Neural cell (in vitro differentiated cells): ENCODE measurements around the gene CDA. TPM values are rescaled to one million over a fixed set of nuclear protein-coding genes. Genes with fewer than 3 reads are reported as not detected.

Source experiments
- H2AFZ ChIP-seq: fragments of 200-600, 300-800 bp; sonication (generic), shearing (Covaris generic); 2 replicates; pipeline ENCODE4 v1.6.0; 2014; ENCODE audit warnings: low read depth, mild to moderate bottlenecking, antibody characterized with exemption, low read length, moderate library complexity
- H3F3A ChIP-seq: fragments of 200-600 bp; shearing (Covaris generic); 2 replicates; pipeline ENCODE4 v1.6.1; 2016; ENCODE audit warnings: mild to moderate bottlenecking, moderate library complexity, mixed read lengths, antibody characterized with exemption, low read length; ENCODE audit not compliant: insufficient read depth, poor library complexity, severe bottlenecking
- H3K27ac ChIP-seq: fragments of 200-600, 300-800 bp; sonication (generic), shearing (Covaris generic); 2 replicates; pipeline ENCODE4 v1.5.1; 2014; ENCODE audit warnings: mild to moderate bottlenecking, low read length, moderate library complexity
- H3K27me3 ChIP-seq: fragments of 300-800, 200-600 bp; sonication (generic), shearing (Covaris generic); 2 replicates; pipeline ENCODE4 v1.6.0; 2014; ENCODE audit warnings: mild to moderate bottlenecking, low read depth, low read length, moderate library complexity; ENCODE audit not compliant: insufficient read depth
- H3K36me3 ChIP-seq: fragments of 300-800, 200-600 bp; sonication (generic), shearing (Covaris generic); 2 replicates; pipeline ENCODE4 v1.5.1; 2014; ENCODE audit warnings: mild to moderate bottlenecking, antibody characterized with exemption, low read length, moderate library complexity; ENCODE audit not compliant: insufficient read depth
- H3K4me2 ChIP-seq: fragments of 300-800, 200-600 bp; sonication (generic), shearing (Covaris generic); 2 replicates; pipeline ENCODE4 v1.6.0; 2014; ENCODE audit warnings: mild to moderate bottlenecking, low read length
- H3K4me3 ChIP-seq: fragments of 300-800, 200-600 bp; sonication (generic), shearing (Covaris generic); 2 replicates; pipeline ENCODE4 v1.5.1; 2014; ENCODE audit warnings: mild to moderate bottlenecking, low read length, moderate library complexity
- H3K79me2 ChIP-seq: fragments of 200-600 bp; shearing (Covaris generic); replicated peaks from 2 replicates; pipeline ENCODE4 v1.6.0; 2014; ENCODE audit warnings: mild to moderate bottlenecking, low read length, moderate library complexity; ENCODE audit not compliant: insufficient read depth
- H3K9ac ChIP-seq: fragments of 300-800, 200-600 bp; sonication (generic), shearing (Covaris generic); 2 replicates; pipeline ENCODE4 v1.6.1; 2016; ENCODE audit warnings: mild to moderate bottlenecking, low read length, mixed read lengths
- H3K9me2 ChIP-seq: fragments of 200-600 bp; shearing (Covaris generic); 2 replicates; pipeline ENCODE4 v1.6.1; 2016; ENCODE audit warnings: mild to moderate bottlenecking, low read length, mixed read lengths; ENCODE audit not compliant: insufficient read depth
- H3K9me3 ChIP-seq: fragments of 200-600, 300-800 bp; sonication (generic), shearing (Covaris generic); 2 replicates; pipeline ENCODE4 v1.6.1; 2016; ENCODE audit warnings: mild to moderate bottlenecking, mixed run types, low read length, moderate library complexity, mixed read lengths
- H4K20me1 ChIP-seq: fragments of 200-600 bp; shearing (Covaris generic); 2 replicates; pipeline ENCODE4 v1.6.1; 2016; ENCODE audit warnings: mild to moderate bottlenecking, mixed run types; ENCODE audit not compliant: insufficient read depth
- EP300 ChIP-seq: fragments of 450-650 bp; conservative IDR thresholded peaks from 2 replicates; pipeline ENCODE4 v1.6.1; 2014; ENCODE audit warnings: antibody characterized with exemption, mild to moderate bottlenecking, moderate library complexity; ENCODE audit not compliant: poor library complexity, severe bottlenecking
- EZH2 ChIP-seq: fragments of 200-600, 300-800 bp; shearing (Covaris generic), sonication (generic); IDR thresholded peaks from 2 replicates; pipeline ENCODE4 v1.6.1; 2014; ENCODE audit warnings: antibody characterized with exemption, low read length, borderline replicate concordance, mild to moderate bottlenecking; ENCODE audit not compliant: insufficient read depth, poor library complexity, severe bottlenecking
- MXI1 ChIP-seq: fragments of 450-650 bp; conservative IDR thresholded peaks from 2 replicates; pipeline ENCODE4 v1.6.1; 2014; ENCODE audit warnings: antibody characterized with exemption, mild to moderate bottlenecking; ENCODE audit not compliant: poor library complexity, severe bottlenecking
- POLR2AphosphoS5 ChIP-seq: IDR thresholded peaks from 2 replicates; pipeline ENCODE4 v1.6.1; 2012
- RAD21 ChIP-seq: fragments of 450-650 bp; conservative IDR thresholded peaks from 2 replicates; pipeline ENCODE4 v1.6.1; 2014; ENCODE audit warnings: antibody characterized with exemption, mild to moderate bottlenecking, moderate library complexity
- SMC3 ChIP-seq: fragments of 450-650 bp; conservative IDR thresholded peaks from 2 replicates; pipeline ENCODE4 v1.6.1; 2014; ENCODE audit warnings: antibody characterized with exemption, mild to moderate bottlenecking, moderate library complexity; ENCODE audit not compliant: poor library complexity
- TAF1 ChIP-seq: IDR thresholded peaks from 2 replicates; pipeline ENCODE4 v1.6.1; 2012; ENCODE audit warnings: low read depth
- polyA plus RNA-seq: library from polyadenylated mRNA; depleted of rRNA; stranded (reverse); fragments of >200 nt; gene quantifications from 2 replicates; pipeline ENCODE4 v1.2.3, GENCODE V29; 2014
- TF ChIP-seq, protein P1 (sequence below): fragments of 450-650 bp; IDR thresholded peaks from 2 replicates; pipeline ENCODE4 v1.5.1; 2014; ENCODE audit warnings: antibody characterized with exemption, mild to moderate bottlenecking, moderate library complexity; ENCODE audit not compliant: poor library complexity, severe bottlenecking
- TF ChIP-seq, protein P2 (sequence below): IDR thresholded peaks from 2 replicates; pipeline ENCODE4 v1.6.1; 2012; ENCODE audit warnings: borderline replicate concordance

Gene CDA
- polyA plus RNA-seq, 1 donor from 2014 or later: not detected

DNA sequence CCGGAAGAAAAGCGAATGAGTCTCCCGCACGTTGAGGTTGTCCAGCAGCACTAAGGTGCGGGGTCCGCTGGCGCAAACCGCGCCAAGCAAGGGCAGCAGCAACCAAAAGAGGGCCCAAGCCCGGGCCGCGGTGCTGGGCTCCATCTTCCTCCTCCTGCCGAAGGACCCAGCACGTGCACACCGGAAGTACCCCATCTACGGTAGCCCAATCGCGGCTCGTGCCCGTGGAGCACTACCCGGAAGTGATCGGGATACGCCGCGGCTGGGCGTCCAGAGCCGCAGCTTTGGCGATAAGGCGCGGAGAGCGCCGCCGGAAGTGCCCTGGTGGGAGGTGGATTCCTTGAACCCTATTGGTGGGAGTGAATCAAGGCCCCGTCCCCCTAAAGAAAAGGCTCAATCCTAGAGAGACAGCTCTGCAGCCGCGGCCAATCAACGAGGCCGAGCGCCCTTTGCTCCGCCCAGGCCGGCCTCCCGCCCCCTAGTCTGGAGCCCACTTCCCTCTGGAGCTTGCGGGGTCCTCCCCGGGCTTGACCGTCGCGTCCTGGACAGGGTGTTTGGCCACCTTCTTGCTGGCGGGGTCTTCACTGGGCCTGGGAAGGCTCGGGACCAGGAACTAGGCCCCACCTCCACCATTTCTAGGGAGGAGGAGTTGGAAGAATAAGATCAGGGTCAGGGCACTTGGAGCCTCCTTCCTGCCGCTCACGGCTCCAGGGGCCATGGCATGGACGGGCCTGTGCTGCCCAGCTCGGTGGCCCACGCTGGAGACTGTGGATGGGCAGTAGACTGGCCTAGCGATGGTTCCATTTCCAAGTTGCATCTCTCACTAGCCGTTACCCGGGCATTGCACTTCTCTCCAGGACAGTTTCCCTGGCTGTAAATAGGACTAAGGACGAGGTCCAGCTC, 72.6 kb downstream of the CDA start, which contains the start of gene DDOST:
Gene DDOST (minus strand): TSS at position 163 of the 903 bp plus-strand sequence. CDS start 19 bp downstream, at position 144.
- H4K20me1 ChIP-seq: no peaks in the 10 kb centered on the region
- H3K27me3 ChIP-seq: no peaks in the 10 kb centered on the region
- H3K9ac ChIP-seq: peak within 1 kb of the TSS; percentile 89
- no peaks in the 10 kb centered on the region for H3K9me3 ChIP-seq
- no peaks in the 10 kb centered on the region for H3K9me2 ChIP-seq
- TF ChIP-seq POLR2AphosphoS5 (peak; percentile 61), RAD21 (peak; percentile 38), EP300 (peak; percentile 46), MXI1 (peak; percentile 89), TAF1 (no peak), SMC3 (no peak), EZH2 (no peak)
- TF ChIP-seq, protein P1, sequence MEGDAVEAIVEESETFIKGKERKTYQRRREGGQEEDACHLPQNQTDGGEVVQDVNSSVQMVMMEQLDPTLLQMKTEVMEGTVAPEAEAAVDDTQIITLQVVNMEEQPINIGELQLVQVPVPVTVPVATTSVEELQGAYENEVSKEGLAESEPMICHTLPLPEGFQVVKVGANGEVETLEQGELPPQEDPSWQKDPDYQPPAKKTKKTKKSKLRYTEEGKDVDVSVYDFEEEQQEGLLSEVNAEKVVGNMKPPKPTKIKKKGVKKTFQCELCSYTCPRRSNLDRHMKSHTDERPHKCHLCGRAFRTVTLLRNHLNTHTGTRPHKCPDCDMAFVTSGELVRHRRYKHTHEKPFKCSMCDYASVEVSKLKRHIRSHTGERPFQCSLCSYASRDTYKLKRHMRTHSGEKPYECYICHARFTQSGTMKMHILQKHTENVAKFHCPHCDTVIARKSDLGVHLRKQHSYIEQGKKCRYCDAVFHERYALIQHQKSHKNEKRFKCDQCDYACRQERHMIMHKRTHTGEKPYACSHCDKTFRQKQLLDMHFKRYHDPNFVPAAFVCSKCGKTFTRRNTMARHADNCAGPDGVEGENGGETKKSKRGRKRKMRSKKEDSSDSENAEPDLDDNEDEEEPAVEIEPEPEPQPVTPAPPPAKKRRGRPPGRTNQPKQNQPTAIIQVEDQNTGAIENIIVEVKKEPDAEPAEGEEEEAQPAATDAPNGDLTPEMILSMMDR: peak; percentile 98
- TF ChIP-seq, protein P2, sequence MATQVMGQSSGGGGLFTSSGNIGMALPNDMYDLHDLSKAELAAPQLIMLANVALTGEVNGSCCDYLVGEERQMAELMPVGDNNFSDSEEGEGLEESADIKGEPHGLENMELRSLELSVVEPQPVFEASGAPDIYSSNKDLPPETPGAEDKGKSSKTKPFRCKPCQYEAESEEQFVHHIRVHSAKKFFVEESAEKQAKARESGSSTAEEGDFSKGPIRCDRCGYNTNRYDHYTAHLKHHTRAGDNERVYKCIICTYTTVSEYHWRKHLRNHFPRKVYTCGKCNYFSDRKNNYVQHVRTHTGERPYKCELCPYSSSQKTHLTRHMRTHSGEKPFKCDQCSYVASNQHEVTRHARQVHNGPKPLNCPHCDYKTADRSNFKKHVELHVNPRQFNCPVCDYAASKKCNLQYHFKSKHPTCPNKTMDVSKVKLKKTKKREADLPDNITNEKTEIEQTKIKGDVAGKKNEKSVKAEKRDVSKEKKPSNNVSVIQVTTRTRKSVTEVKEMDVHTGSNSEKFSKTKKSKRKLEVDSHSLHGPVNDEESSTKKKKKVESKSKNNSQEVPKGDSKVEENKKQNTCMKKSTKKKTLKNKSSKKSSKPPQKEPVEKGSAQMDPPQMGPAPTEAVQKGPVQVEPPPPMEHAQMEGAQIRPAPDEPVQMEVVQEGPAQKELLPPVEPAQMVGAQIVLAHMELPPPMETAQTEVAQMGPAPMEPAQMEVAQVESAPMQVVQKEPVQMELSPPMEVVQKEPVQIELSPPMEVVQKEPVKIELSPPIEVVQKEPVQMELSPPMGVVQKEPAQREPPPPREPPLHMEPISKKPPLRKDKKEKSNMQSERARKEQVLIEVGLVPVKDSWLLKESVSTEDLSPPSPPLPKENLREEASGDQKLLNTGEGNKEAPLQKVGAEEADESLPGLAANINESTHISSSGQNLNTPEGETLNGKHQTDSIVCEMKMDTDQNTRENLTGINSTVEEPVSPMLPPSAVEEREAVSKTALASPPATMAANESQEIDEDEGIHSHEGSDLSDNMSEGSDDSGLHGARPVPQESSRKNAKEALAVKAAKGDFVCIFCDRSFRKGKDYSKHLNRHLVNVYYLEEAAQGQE: peak; percentile 52
- H2AFZ ChIP-seq: peak within 1 kb of the TSS; percentile 93
- peak within 1 kb of the TSS; percentile 98 for H3K4me3 ChIP-seq
- peak within 1 kb of the TSS; percentile 100 for H3K4me2 ChIP-seq
- H3K79me2 ChIP-seq: peaks cover 29% of the 10 kb centered on the region
- no peaks in the 10 kb centered on the region for H3K36me3 ChIP-seq
- H3F3A ChIP-seq: no peaks in the 10 kb centered on the region
- peak within 1 kb of the TSS; percentile 80 for H3K27ac ChIP-seq

DNA sequence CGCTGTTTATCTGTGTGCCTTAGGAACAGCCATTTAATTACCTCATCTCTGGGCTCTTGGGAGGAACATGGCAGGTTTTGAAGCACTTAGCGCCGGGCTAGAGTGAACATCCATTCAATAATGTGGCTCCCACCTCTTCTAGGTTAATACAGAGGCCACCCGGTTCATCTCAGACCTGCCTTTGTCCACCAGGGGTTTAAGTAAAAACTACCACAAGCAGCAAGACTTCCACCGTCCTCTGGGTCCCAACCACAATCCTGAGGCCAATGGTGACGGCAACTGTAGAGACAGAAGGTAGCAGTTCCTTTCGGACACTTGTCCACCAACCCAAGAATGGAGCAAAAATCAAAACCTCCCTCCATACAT, 73.2 kb downstream of the CDA start:
- Histone ChIP-seq H3K9me3 (no peaks in the 10 kb centered on the region), H3K27ac (peak overlapping the region; percentile 80), H2AFZ (peak overlapping the region; percentile 93), H3K4me2 (peak overlapping the region; percentile 98), H3F3A (no peaks in the 10 kb centered on the region), H3K27me3 (no peaks in the 10 kb centered on the region), H3K4me3 (peak overlapping the region; percentile 98), H3K9me2 (no peaks in the 10 kb centered on the region), H4K20me1 (no peaks in the 10 kb centered on the region), H3K79me2 (peaks cover 29% of the 10 kb centered on the region), H3K9ac (peak overlapping the region; percentile 87), H3K36me3 (no peaks in the 10 kb centered on the region)
- TF ChIP-seq POLR2AphosphoS5: no peak
- no peak for TF ChIP-seq MXI1
- TF ChIP-seq RAD21: no peak
- TF ChIP-seq, protein P2: no peak
- no peak for TF ChIP-seq EZH2
- TF ChIP-seq TAF1: no peak
- TF ChIP-seq SMC3: no peak
- no peak for TF ChIP-seq EP300
- TF ChIP-seq, protein P1: no peak
